ENCODE results near the gene EME1.

EME1 gene

DNA sequence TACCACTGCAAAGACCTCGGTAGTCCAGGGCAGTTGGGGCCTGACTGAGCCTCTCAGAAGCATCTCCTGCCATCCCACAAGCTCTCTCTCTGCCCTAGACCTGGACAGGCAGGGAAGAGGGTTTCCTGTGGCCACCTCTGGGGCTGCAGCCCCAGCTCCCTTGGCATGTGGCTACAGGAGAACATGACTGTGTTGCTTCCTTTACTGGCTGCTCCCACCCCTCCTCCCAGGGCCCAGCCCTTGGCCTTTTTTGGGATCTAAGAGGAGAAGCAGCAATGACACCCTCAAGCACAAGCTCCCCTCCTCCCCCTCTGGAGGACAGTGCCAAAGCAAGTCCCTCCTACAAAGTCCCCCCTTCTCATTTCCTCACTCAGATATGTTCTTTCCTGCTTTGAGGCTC, 5.6 kb upstream of the EME1 start:
- Mint-ChIP-seq H3K4me3 (no peak overlapping the region), H3K27me3 (no peaks in the 10 kb centered on the region), H3K9me3 (no peaks in the 10 kb centered on the region), H3K27ac (no peak overlapping the region), H3K4me1 (peaks cover 25% of the 10 kb centered on the region)
- ATAC-seq (no peak), DNase-seq (no peak)

DNA sequence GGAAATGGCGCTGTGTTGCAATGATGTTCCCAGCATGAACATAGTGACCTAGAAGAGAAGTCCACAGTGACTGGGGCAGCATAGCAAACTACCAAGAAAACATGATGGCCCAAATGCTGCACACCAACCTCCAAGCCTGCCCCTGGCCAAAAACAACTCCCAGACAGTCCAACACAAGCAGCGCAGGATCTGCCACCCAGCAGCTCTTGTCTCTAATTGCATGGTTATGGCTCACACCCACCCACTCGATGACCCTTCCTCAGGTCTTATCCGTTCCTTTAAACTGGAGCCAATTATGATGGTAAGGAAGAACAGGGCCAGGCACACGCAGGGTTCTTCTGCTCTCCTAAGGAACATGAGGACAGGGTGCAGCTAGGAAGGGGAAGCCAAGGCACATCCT, 3.0 kb upstream of the EME1 start:
- Mint-ChIP-seq H3K9me3 (no peaks in the 10 kb centered on the region), H3K27ac (no peak overlapping the region), H3K27me3 (no peaks in the 10 kb centered on the region), H3K4me1 (peaks cover 18% of the 10 kb centered on the region), H3K4me3 (no peak overlapping the region)
- DNase-seq (no peak), ATAC-seq (no peak)

DNA sequence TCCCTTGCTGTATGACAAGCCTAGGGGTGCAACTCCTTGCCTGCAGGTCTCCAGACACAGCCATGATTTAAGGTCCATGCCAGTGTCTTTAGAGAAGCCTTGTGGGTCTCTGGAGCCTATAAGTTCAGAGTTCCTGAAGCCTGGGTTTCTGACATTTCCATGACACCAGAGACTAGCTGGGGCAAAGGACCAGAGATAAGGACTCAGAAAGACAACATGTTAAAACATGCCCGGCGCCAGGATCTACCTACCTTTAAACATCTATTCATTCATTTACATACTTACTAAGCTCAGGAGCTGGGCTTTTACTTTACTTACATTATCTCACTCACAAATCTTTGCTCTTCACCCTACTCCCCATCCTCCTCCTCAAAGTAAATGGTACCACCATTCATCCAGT, 1.5 kb upstream of the EME1 start:
- peak overlapping the region in 1 of 2 donors; percentile 86 for H3K27ac Mint-ChIP-seq
- DNase-seq, result no peak
- peaks cover 18% of the 10 kb centered on the region for H3K4me1 Mint-ChIP-seq
- ATAC-seq, result no peak
- H3K9me3 Mint-ChIP-seq, result no peaks in the 10 kb centered on the region
- H3K27me3 Mint-ChIP-seq, result no peaks in the 10 kb centered on the region
- peak overlapping the region; percentile 92 to 97 for H3K4me3 Mint-ChIP-seq

DNA sequence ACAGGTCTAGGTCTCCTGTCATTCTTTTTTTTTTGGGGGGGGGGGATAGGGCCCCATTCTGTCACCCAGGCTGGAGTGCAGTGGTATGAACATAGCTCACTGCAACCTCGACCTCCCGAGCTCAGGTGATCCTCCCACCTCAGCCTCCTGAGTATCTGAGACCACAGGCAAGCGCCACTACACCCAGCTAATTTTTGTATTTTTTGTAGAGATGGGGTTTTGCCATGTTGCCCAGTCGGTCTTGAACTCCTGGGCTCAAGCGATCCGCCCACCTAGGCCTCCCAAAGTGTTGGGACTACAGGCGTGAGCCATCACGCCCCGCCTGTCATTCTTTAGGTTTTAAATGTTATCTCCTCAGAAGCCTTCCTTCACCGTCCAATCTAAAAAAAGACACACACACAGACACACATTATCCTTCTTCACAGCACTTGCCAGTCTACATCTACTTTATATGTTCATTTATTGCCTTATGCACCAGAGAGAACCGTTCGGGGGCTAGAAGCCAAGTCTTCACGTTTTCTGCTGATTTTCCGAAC, 739 bp upstream of the EME1 start:
- H3K27ac Mint-ChIP-seq, result peak overlapping the region; percentile 99 to 100
- ATAC-seq (peak; percentile 17), DNase-seq (no peak)
- H3K4me1 Mint-ChIP-seq, result peaks cover 18% of the 10 kb centered on the region
- H3K4me3 Mint-ChIP-seq, result peak overlapping the region; percentile 92 to 97
- H3K9me3 Mint-ChIP-seq, result no peaks in the 10 kb centered on the region
- no peaks in the 10 kb centered on the region for H3K27me3 Mint-ChIP-seq

DNA sequence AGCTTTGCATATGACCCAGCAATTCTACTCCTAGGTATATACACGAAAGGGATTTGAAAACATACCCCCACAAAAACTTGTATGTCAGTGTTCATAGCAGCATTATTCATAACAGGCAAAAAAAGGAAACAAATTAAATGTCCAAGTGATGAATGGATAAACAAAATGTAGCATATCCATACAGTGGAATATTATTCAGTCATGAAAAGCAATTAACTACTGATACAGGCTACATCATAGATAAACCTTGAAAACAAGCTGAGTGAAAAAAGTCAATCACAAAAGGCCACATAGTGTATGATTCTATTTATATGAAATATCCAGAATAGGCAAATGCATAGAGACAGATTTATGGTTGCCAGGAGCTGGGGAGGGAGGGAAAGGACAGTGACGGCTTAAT, 676 bp downstream of the EME1 start:
- ATAC-seq (no peak), DNase-seq (no peak)
- Mint-ChIP-seq H3K9me3 (no peaks in the 10 kb centered on the region), H3K27me3 (no peaks in the 10 kb centered on the region), H3K27ac (peak overlapping the region; percentile 99 to 100), H3K4me3 (peak overlapping the region; percentile 92 to 97), H3K4me1 (peaks cover 18% of the 10 kb centered on the region)

DNA sequence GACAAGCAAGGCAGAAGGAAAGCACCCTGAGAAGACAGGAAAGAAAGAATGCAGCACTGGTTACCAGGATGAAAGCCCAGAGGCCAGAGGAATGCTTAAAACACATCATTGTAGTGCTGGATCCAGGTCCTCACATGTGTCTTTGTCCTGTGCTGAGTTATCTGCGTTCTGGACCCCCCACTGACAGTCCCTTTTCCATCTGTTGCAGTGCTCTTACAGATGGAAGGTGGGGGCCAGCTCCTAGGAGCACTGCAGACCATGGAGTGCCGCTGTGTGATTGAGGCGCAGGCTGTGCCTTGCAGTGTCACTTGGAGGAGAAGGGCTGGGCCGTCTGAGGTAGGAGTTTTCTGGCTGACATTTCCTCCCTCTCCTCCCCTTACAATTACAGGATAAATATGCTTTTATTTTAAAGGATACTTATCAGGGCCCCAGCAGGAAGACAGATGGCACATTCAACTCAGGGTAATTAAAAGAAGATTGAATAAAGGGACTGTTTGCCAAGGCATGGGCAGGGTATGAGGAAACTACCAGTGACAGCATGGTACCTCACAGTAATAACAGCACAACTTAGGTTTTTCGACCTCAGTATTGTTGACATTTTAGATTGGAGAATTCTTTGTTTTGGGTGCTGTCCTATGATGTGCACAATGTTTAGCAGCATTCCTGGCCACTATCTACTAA, 3.0 kb downstream of the EME1 start:
- peak overlapping the region in 1 of 2 donors; percentile 34 for H3K27ac Mint-ChIP-seq
- no peak overlapping the region for H3K4me3 Mint-ChIP-seq
- no peak for DNase-seq
- no peaks in the 10 kb centered on the region for H3K9me3 Mint-ChIP-seq
- no peak for ATAC-seq
- peaks cover 18% of the 10 kb centered on the region for H3K4me1 Mint-ChIP-seq
- no peaks in the 10 kb centered on the region for H3K27me3 Mint-ChIP-seq

DNA sequence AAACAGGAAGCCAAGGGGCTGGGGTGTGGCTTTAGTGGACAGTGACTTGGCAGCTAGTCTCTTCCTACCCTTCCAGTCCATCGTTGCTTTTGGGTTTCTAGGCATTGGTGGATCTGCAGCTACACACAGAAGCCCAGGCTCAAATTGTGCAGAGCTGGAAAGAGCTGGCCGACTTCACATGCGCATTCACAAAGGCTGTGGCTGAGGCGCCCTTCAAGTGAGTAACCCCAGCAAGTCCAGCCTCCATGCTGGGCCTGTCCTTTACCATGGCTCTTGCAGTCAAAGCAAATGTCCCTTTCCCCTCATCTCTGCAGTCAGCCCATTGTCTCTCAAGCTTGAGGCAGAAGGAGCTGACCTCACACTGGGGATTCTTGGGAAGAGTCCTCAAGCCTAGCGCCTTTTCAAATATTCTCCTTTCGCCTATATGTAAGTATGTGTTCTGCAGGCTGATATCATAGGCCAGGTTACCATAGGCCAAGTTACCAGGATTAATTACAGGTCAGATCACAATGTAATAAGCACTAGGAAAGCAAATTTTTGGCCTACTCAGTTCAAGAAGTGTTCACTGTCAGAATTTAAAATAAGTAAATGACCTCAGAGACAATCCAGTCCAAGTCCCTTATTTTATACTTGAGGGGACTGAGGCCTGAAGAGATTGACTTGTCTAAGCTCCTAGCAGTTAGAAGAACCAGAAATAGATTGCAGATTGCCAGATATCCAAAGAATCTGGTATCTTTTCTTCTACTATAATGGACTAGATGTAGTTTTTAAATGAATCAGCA, 6.5 kb downstream of the EME1 start:
- no peak for ATAC-seq
- H3K4me1 Mint-ChIP-seq, result no peaks in the 10 kb centered on the region
- H3K4me3 Mint-ChIP-seq, result no peak overlapping the region

DNA sequence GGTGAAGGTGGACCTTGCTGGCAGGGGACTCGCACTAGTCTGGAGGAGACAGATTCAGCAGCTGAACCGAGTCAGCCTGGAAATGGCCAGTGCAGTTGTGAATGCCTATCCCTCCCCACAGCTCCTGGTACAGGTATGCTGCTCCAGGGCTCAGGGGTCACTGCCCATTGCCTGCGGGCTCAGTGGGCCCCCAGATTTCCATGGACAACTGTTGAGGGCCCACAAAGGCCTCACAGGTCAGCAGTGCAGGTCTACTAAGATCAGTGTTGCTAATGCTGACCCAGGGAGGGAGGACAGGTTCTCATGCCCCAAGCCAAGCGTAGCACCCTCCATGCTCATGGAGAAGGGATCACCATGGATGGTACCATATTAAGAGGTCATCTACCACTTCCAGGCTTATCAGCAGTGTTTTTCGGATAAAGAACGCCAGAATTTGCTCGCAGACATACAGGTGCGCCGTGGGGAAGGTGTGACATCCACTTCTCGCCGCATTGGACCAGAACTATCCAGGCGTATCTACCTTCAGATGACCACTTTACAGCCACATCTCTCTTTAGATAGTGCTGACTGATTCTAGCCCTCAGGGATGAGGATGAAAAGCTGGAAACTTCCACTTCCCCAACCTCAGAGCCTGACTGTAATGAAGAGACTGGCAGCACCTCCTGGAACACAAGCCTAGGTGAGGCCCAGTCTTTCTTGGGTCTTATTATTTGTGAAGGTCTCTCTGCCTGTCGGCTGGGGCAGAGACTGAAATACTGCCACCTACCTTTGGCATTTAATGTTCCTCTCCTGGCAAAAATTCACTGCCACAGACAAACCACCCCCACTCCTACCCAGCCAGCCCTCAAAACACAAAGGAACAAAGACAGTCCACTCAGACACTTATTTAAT, 7.6 kb downstream of the EME1 start:
- ATAC-seq, result no peak
- no peaks in the 10 kb centered on the region for H3K4me1 Mint-ChIP-seq
- no peak overlapping the region for H3K4me3 Mint-ChIP-seq
- H3K27me3 Mint-ChIP-seq, result no peaks in the 10 kb centered on the region
- peak overlapping the region in 1 of 2 donors; percentile 27 for H3K27ac Mint-ChIP-seq
- no peaks in the 10 kb centered on the region for H3K9me3 Mint-ChIP-seq
- no peak for DNase-seq

More for the DNA sequence above, 6.5 kb downstream of the EME1 start:
- Mint-ChIP-seq H3K27ac (no peak overlapping the region), H3K9me3 (no peaks in the 10 kb centered on the region), H3K27me3 (no peaks in the 10 kb centered on the region)
- no peak for DNase-seq

DNA sequence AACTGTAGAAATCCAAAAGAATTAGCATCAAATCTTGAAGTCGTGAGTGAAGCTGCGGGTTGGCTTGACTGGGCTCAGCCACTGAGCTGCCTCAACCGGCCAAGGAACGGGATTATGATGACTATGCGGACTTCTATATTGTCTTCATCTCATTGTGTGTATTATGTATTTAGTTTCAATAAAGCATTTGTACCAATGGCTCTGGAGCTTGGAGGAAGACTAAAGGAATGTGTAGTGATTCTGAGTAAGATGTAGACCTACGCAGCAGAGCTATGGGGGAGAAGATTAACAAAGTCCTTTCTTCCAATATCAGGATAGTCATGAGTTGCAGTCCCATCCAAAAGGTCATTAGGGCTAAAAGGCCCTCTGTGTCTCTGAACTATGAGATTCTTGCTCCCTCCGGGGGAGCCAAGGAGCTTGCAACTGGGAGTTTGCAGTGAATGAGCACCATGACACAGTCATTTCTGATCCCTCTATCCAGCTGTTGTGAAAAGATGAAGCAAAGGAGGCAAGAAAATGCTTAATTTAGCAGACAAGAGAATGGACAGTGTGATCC, 8.3 kb downstream of the EME1 start:
- no peaks in the 10 kb centered on the region for H3K27me3 Mint-ChIP-seq
- no peaks in the 10 kb centered on the region for H3K4me1 Mint-ChIP-seq
- no peaks in the 10 kb centered on the region for H3K9me3 Mint-ChIP-seq
- ATAC-seq (no peak), DNase-seq (no peak)
- no peak overlapping the region for H3K4me3 Mint-ChIP-seq
- H3K27ac Mint-ChIP-seq, result peak overlapping the region in 1 of 2 donors; percentile 27

DNA sequence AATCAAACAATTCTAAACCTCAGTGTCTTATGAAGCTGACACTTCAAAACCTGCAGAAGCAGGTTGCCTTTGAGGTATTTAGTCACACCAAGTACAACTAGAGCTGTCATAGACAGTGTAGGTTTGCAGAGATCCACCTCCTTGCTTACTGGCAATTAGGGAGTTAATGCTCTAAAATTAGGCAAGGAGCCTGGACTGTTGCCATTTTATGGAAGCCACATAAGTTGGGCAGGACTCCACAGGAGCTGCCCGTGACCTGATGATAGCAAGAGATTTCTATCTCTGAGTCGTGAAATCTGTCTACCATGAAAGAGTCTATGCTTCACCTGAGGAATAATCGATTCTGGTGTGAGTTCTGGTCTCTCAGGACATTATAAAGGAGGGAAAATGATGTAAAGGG, 8.9 kb downstream of the EME1 start:
- H3K4me1 Mint-ChIP-seq, result no peaks in the 10 kb centered on the region
- H3K27ac Mint-ChIP-seq, result peak overlapping the region in 1 of 2 donors; percentile 36
- H3K9me3 Mint-ChIP-seq, result no peaks in the 10 kb centered on the region
- ATAC-seq (no peak), DNase-seq (no peak)
- no peaks in the 10 kb centered on the region for H3K27me3 Mint-ChIP-seq
- H3K4me3 Mint-ChIP-seq, result no peak overlapping the region

DNA sequence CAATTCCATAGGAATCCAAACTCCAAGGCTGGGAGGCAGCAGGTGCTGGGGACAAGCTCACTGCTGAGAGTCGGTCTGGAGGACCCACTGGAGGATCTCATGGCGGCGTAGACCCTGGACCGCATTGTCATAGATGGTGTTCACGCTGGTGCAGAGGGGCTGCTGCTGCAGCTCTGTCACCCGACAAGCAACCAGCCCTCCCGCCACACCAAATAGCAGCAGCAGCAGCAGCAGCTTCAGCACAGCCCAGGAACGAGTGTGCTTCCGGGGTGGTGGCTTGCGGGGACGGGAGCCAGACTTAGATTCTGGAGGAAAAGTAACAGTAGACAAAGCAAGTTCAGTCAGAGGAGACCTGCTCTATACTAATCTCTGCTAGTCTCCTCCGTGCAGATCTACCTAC, 9.9 kb downstream of the EME1 start:
- no peaks in the 10 kb centered on the region for H3K27me3 Mint-ChIP-seq
- no peaks in the 10 kb centered on the region for H3K4me1 Mint-ChIP-seq
- no peak overlapping the region for H3K27ac Mint-ChIP-seq
- ATAC-seq (no peak), DNase-seq (no peak)
- no peak overlapping the region for H3K4me3 Mint-ChIP-seq
- no peaks in the 10 kb centered on the region for H3K9me3 Mint-ChIP-seq

DNA sequence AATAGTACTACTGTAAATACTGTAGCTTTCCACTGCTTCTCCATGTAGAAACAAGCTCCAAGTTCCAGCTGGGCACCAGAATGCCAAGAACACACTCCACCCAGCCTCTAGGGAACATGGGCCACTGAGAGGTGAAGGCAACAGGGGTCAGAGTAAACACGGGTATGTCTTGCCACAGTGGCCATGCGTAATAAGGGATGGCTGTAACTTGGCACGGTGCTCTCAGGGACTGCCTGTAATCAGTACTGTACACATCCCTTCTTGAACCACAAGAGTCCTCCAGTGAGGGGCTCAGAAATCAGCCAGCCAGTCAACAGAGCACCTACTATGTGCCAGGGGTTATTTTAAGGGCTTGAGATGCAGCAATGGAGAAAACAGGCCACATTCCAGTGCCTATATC, 13.5 kb downstream of the EME1 start:
- H3K27ac Mint-ChIP-seq, result peak overlapping the region in 1 of 2 donors; percentile 77
- DNase-seq (no peak), ATAC-seq (no peak)
- no peaks in the 10 kb centered on the region for H3K4me1 Mint-ChIP-seq
- no peak overlapping the region for H3K4me3 Mint-ChIP-seq
- H3K27me3 Mint-ChIP-seq, result no peaks in the 10 kb centered on the region
- H3K9me3 Mint-ChIP-seq, result no peaks in the 10 kb centered on the region

DNA sequence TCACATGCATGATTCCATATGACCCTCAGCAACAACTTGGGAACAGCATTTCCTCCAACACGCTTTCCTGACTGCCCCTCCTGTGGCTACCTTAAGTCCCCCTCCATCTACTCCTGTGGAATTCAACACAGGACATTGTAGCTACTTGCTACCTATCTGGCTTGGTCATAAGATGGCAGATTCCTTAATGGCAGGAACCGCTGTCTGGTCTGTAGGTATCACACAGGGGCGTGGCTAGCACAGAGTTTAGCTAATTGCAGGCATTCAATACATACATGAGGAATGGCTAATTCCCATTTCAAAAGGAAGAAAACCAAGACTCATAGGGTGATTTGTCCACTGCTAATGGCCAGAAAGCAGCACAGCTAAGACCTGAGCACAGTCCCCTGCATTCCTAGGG, 15.7 kb downstream of the EME1 start:
- Mint-ChIP-seq H3K27ac (no peak overlapping the region), H3K27me3 (no peaks in the 10 kb centered on the region), H3K4me1 (no peaks in the 10 kb centered on the region), H3K9me3 (no peaks in the 10 kb centered on the region), H3K4me3 (no peak overlapping the region)
- no peak for DNase-seq
- no peak for ATAC-seq

DNA sequence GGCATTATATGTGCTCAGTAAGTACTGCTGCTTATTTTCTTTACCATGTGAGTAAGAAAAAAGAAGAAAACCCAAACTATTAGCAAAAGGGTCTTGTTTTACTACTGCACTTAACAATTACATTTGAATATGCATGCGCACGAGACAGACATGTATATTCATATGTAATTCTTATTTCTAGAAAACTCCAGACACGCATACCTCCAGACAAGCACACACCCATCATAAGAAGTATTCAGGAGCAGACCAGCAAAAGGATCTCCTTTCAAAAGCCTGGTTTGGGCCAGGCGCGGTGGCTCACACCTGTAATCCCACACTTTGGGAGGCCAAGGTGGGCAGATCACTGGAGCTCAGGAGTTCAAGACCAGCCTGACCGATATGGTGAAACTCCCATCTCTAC, 16.5 kb downstream of the EME1 start:
- ATAC-seq, result no peak
- DNase-seq, result no peak
- no peak overlapping the region for H3K27ac Mint-ChIP-seq
- H3K4me3 Mint-ChIP-seq, result no peak overlapping the region
- H3K9me3 Mint-ChIP-seq, result no peaks in the 10 kb centered on the region
- H3K4me1 Mint-ChIP-seq, result peaks cover under 1% of the 10 kb centered on the region
- H3K27me3 Mint-ChIP-seq, result no peaks in the 10 kb centered on the region

DNA sequence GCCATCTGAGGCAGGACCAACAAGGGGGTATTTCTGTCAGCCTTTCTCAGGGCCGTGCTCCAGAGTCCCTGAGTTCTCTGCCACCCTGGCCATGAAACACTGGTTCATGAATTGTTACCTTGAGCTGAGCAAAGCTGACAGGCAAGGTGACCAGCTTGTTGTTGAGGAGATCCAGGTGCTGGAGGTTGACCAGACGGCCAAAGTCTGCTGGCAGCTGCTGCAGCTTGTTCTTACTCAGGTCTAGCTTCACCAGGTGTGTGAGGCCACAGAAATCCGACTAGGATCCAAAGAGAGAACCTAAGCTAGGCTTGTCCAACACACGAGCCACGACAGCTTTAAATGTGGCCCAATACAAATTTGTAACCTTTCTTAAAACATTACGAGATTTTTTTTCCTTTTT, 19.6 kb downstream of the EME1 start:
- peaks cover 23% of the 10 kb centered on the region for H3K4me1 Mint-ChIP-seq
- no peak overlapping the region for H3K4me3 Mint-ChIP-seq
- no peak for ATAC-seq
- no peak for DNase-seq
- H3K9me3 Mint-ChIP-seq, result no peaks in the 10 kb centered on the region
- H3K27ac Mint-ChIP-seq, result no peak overlapping the region
- no peaks in the 10 kb centered on the region for H3K27me3 Mint-ChIP-seq
